GM23248 (cell line): Measurements from ENCODE around the gene COL27A1. TPM values are rescaled to one million over a fixed set of nuclear protein-coding genes. Genes with fewer than 3 reads are reported as not detected.
A peak's percentile ranks its signal among the peaks of the same experiment; 100 is the strongest.

Experiments used
- DNase-seq: peaks from one replicate; pipeline ENCODE4 v3.0.0-alpha.2; 2015
- H2AFZ ChIP-seq: fragments of 200-600 bp; sonication (generic); 2 replicates; pipeline ENCODE4 v1.6.1; 2016; ENCODE audit warnings: antibody characterized with exemption
- H3F3A ChIP-seq: fragments of 200-600 bp; sonication (generic); 2 replicates; pipeline ENCODE4 v1.6.1; 2016; ENCODE audit warnings: mild to moderate bottlenecking, antibody characterized with exemption, mixed run types; ENCODE audit not compliant: insufficient read depth
- H3K27ac ChIP-seq: fragments of 200-600 bp; sonication (generic); 2 replicates; pipeline ENCODE4 v1.5.1; 2016; ENCODE audit warnings: mild to moderate bottlenecking
- H3K27me3 ChIP-seq: fragments of 200-600 bp; sonication (generic); replicated peaks from 2 replicates; pipeline ENCODE4 v1.6.1; 2016; ENCODE audit warnings: mild to moderate bottlenecking; ENCODE audit not compliant: insufficient read depth
- H3K36me3 ChIP-seq: fragments of 200-600 bp; sonication (generic); 2 replicates; pipeline ENCODE4 v1.6.1; 2016; ENCODE audit warnings: low read depth, mild to moderate bottlenecking
- H3K4me1 ChIP-seq: fragments of 200-600 bp; sonication (generic); 2 replicates; pipeline ENCODE4 v1.6.1; 2016; ENCODE audit warnings: mild to moderate bottlenecking; ENCODE audit not compliant: insufficient read depth
- H3K4me2 ChIP-seq: fragments of 200-600 bp; sonication (generic); one replicate; pipeline ENCODE4 v1.6.1; 2016; ENCODE audit warnings: mild to moderate bottlenecking; ENCODE audit not compliant: unreplicated experiment
- H3K4me3 ChIP-seq: fragments of 200-600 bp; sonication (generic); 2 replicates; pipeline ENCODE4 v1.5.1; 2016; ENCODE audit warnings: mild to moderate bottlenecking
- H3K79me2 ChIP-seq: fragments of 200-600 bp; sonication (generic); 2 replicates; pipeline ENCODE4 v1.6.1; 2016; ENCODE audit warnings: mild to moderate bottlenecking; ENCODE audit not compliant: insufficient read depth
- H3K9ac ChIP-seq: fragments of 200-600 bp; sonication (generic); 2 replicates; pipeline ENCODE4 v1.6.1; 2016; ENCODE audit warnings: mild to moderate bottlenecking
- H3K9me2 ChIP-seq: fragments of 200-600 bp; sonication (generic); 2 replicates; pipeline ENCODE4 v1.6.1; 2016; ENCODE audit warnings: mixed run types, mild to moderate bottlenecking, moderate library complexity; ENCODE audit not compliant: insufficient read depth
- H3K9me3 ChIP-seq: fragments of 200-600 bp; sonication (generic); one replicate; pipeline ENCODE4 v1.6.1; 2017; ENCODE audit warnings: low read depth
- H4K20me1 ChIP-seq: fragments of 200-600 bp; sonication (generic); 2 replicates; pipeline ENCODE4 v1.6.0; 2016; ENCODE audit not compliant: insufficient read depth
- EZH2 ChIP-seq: fragments of 200-600 bp; sonication (generic); IDR thresholded peaks from 2 replicates; pipeline ENCODE4 v1.6.1; 2018; ENCODE audit warnings: antibody characterized with exemption, mild to moderate bottlenecking; ENCODE audit not compliant: insufficient read depth, poor library complexity, severe bottlenecking
- EZH2phosphoT487 ChIP-seq: fragments of 200-600 bp; sonication (generic); IDR thresholded peaks from 2 replicates; pipeline ENCODE4 v1.6.1; 2018; ENCODE audit warnings: antibody characterized with exemption, moderate library complexity, mild to moderate bottlenecking, low read depth; ENCODE audit not compliant: insufficient read depth
- WGBS, 2 experiments: methylation state at CpG; one replicate each; pipeline ENCODE4 v1.1.6; 2015 to 2017; ENCODE audit warnings: low lambda C conversion rate in 2 of 2, low coverage in 1 of 2; ENCODE audit errors: missing lambda C conversion rate in 2 of 2; 5-methylcytosine and 5-hydroxymethylcytosine counted together
- in situ Hi-C: fragments of 300-500 bp; cut with MboI; formaldehyde crosslinking; loops from 2 replicates; pipeline ENCODE4 v1.15.0; 2020
- polyA plus RNA-seq: library from polyadenylated mRNA; unstranded; fragments of >200 nt; fragmentation: Nextera tagmentation; extraction: Ambion mirVana; gene quantifications from 2 replicates; pipeline ENCODE4 v1.2.1, GENCODE V29; 2016
- total RNA-seq: library from RNA; depleted of rRNA; stranded (reverse); fragments of >200 nt; shearing (Covaris generic); gene quantifications from 2 replicates; pipeline ENCODE4 v1.2.3, GENCODE V29; 2014

Gene COL27A1
- total and polyA plus RNA-seq, 2 experiments from 2014 or later: 1.6 to 2.3 TPM

GRCh38 chr9:114177423-114178064, 22.2 kb downstream of the COL27A1 start:
- TF ChIP-seq EZH2phosphoT487 (no peak), EZH2 (no peak)
- H3K36me3 ChIP-seq: no peaks in the 10 kb centered on the region
- no peaks in the 10 kb centered on the region for H4K20me1 ChIP-seq
- H3K4me1 ChIP-seq: peaks cover 26% of the 10 kb centered on the region
- in situ Hi-C loops: no loop called here
- H3K9me2 ChIP-seq: no peaks in the 10 kb centered on the region
- no peaks in the 10 kb centered on the region for H3K27me3 ChIP-seq
- no peak overlapping the region for H2AFZ ChIP-seq
- no peak overlapping the region for H3K27ac ChIP-seq
- H3K79me2 ChIP-seq: no peaks in the 10 kb centered on the region
- H3K4me3 ChIP-seq: no peak overlapping the region
- 0 out of 2 replicates have a peak overlapping the region, but pooled peaks have one; percentile 2 for H3K9ac ChIP-seq
- DNase-seq: peak; percentile 80
- 18% methylated on average over 6 of the region's 6 CpGs for WGBS, 2 experiments
- H3F3A ChIP-seq: peaks cover 14% of the 10 kb centered on the region
- H3K9me3 ChIP-seq: no peaks in the 10 kb centered on the region
- peak overlapping the region; percentile 37 for H3K4me2 ChIP-seq

DNA sequence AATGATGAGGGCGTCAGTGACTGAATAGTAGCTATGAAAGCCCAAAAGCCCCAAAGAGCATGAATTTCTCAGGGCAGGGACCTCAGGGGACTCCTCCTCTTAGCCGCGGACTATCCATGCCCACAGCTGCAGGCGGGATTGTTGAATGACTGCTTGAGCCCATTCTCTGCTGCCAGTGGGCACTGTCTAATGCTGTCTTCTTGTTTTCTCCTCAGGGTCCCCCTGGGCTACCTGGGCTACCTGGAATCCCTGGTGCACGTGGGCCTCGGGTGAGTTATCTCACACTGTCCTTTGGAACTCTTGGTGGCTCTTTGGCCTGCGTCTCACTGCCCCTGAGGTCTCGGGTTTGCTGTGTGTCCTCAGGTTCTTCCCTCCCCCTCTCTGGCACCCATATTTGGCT, 22.7 kb downstream of the COL27A1 start:
- no peaks in the 10 kb centered on the region for H3K79me2 ChIP-seq
- no peak overlapping the region for H3K4me3 ChIP-seq
- H3K27me3 ChIP-seq: no peaks in the 10 kb centered on the region
- WGBS, 2 experiments: 58% methylated on average over 8 of the region's 8 CpGs
- TF ChIP-seq EZH2phosphoT487: no peak
- no peak for TF ChIP-seq EZH2
- no peaks in the 10 kb centered on the region for H3K9me3 ChIP-seq
- in situ Hi-C loops: no loop called here
- H3K36me3 ChIP-seq: no peaks in the 10 kb centered on the region
- no peak for DNase-seq
- H3F3A ChIP-seq: peaks cover 14% of the 10 kb centered on the region
- H3K27ac ChIP-seq: no peak overlapping the region
- no peak overlapping the region for H2AFZ ChIP-seq
- peaks cover 26% of the 10 kb centered on the region for H3K4me1 ChIP-seq
- no peaks in the 10 kb centered on the region for H4K20me1 ChIP-seq
- no peaks in the 10 kb centered on the region for H3K9me2 ChIP-seq
- H3K4me2 ChIP-seq: peak overlapping the region; percentile 37
- no peak overlapping the region for H3K9ac ChIP-seq

- no peaks in the 10 kb centered on the region for H3K36me3 ChIP-seq
- H3K4me3 ChIP-seq: no peak overlapping the region
- in situ Hi-C loops: no loop called here
- no peaks in the 10 kb centered on the region for H3K9me3 ChIP-seq
- no peaks in the 10 kb centered on the region for H3K27me3 ChIP-seq
- H2AFZ ChIP-seq: no peak overlapping the region
- H3F3A ChIP-seq: peaks cover 14% of the 10 kb centered on the region
- WGBS, 2 experiments: 94% methylated on average over 10 of the region's 10 CpGs
- H3K27ac ChIP-seq: no peak overlapping the region
- DNase-seq: no peak
- H3K9ac ChIP-seq: no peak overlapping the region
- no peak overlapping the region for H3K4me2 ChIP-seq
- peaks cover 26% of the 10 kb centered on the region for H3K4me1 ChIP-seq
- H3K9me2 ChIP-seq: no peaks in the 10 kb centered on the region
- no peaks in the 10 kb centered on the region for H3K79me2 ChIP-seq
- TF ChIP-seq EZH2phosphoT487: no peak
- TF ChIP-seq EZH2: no peak
- H4K20me1 ChIP-seq: no peaks in the 10 kb centered on the region
Measured at GRCh38 chr9:114178756-114179450, 23.6 kb downstream of the COL27A1 start.

GRCh38 chr9:114179516-114179915, 24.2 kb downstream of the COL27A1 start:
- no peak overlapping the region for H3K27ac ChIP-seq
- WGBS, 2 experiments: 100% methylated on average over 2 of the region's 2 CpGs
- no peaks in the 10 kb centered on the region for H3K27me3 ChIP-seq
- no peak overlapping the region for H2AFZ ChIP-seq
- no peaks in the 10 kb centered on the region for H4K20me1 ChIP-seq
- no peaks in the 10 kb centered on the region for H3K79me2 ChIP-seq
- no peak overlapping the region for H3K9ac ChIP-seq
- no peak for DNase-seq
- peaks cover 14% of the 10 kb centered on the region for H3F3A ChIP-seq
- H3K4me1 ChIP-seq: peaks cover 26% of the 10 kb centered on the region
- no peak for TF ChIP-seq EZH2phosphoT487
- no peak for TF ChIP-seq EZH2
- H3K4me2 ChIP-seq: no peak overlapping the region
- H3K9me3 ChIP-seq: no peaks in the 10 kb centered on the region
- H3K36me3 ChIP-seq: no peaks in the 10 kb centered on the region
- in situ Hi-C loops: no loop called here
- no peak overlapping the region for H3K4me3 ChIP-seq
- H3K9me2 ChIP-seq: no peaks in the 10 kb centered on the region
